Fibroblast of skin of back (primary cell): ENCODE data around the gene SLC25A21.
"Not testable (repeated sequence)": the region's sequence is repeated elsewhere in the genome, so short reads cannot be mapped to it uniquely, and the experiment has no call there.

Experiments used
- DNase-seq: peaks from one replicate; pipeline ENCODE4 v3.0.0-alpha.2; 2013

Gene SLC25A21

GRCh38 chr14:36986407-36986806 is 186.0 kb downstream of the SLC25A21 start:
- no peak for DNase-seq

DNA sequence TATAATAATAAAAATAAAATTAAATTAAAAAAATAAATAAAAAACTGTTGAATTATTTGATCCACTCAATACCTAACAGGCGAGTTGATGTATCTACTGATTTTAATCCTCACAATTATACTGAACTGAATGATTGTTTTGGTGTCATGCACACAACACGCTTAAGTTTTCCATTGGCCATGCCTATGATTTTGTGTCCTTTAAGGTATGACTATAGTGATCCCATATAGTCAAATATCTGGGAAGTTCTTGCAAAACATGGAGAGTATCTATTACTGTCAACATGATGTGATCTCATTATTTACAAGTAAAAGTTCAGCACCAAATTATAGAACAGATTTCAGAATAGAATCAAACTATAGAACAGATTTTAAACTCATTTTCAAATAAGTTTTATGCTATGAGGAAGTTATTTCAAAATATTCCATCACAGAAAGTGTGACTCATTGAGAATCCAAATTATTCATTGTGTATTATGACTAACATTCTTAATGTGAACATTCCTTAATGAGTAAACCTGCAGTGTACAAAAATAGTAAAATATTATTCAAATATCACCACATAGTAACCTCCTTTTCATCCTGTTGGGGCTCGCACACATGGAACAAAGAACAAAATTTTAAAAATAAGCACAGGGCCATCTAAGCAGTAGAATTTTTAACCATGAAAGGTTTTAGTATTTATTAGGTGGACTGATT is 190.4 kb downstream of the SLC25A21 start:
- peak; percentile 80 for DNase-seq

DNA sequence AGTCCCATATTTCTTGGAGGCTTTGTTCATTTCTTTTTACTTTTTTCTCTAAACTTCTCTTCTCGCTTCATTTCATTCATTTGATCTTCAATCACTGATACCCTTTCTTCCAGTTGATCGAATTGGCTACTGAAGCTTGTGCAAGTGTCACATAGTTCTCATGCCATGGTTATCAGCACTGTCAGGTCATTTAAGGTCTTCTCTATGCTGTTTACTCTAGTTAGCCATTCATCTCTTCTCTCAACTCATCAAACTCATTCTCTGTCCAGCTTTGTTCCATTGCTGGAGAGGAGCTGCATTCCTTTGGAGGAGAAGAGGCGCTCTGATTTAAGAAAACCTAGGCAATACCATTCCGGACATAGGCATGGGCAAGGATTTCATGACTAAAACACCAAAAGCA is 192.0 kb downstream of the SLC25A21 start:
- DNase-seq = not testable (repeated sequence)

GRCh38 chr14:36979863-36980262 is 192.5 kb downstream of the SLC25A21 start:
- DNase-seq = no peak

DNA sequence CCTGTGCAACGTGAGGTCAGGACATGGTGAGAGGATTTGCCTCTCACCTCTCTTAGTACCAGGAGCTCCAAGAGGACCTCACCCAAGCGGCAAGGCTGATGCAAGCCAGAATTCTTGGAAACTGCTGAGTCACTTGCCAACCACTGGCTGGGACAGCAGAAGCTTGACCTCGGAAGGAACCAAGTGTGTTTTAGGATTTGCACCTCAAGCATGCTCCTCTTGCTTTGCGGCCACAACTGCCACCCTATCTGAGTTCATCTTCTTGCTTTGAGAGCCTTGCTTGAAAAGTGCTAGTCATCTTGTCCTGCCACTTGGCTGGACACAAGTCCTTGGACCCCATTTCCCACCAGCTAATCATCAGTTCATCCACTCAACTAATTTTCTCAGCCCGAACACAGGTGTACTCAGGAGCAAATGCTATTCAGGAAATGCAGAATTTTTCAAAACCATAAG is 195.8 kb downstream of the SLC25A21 start:
- DNase-seq = peak; percentile 63

- DNase-seq = peak; percentile 36
Measured at GRCh38 chr14:36975834-36976233, 196.6 kb downstream of the SLC25A21 start.

- DNase-seq = no peak
Measured at GRCh38 chr14:36974985-36975384, 197.4 kb downstream of the SLC25A21 start.

DNA sequence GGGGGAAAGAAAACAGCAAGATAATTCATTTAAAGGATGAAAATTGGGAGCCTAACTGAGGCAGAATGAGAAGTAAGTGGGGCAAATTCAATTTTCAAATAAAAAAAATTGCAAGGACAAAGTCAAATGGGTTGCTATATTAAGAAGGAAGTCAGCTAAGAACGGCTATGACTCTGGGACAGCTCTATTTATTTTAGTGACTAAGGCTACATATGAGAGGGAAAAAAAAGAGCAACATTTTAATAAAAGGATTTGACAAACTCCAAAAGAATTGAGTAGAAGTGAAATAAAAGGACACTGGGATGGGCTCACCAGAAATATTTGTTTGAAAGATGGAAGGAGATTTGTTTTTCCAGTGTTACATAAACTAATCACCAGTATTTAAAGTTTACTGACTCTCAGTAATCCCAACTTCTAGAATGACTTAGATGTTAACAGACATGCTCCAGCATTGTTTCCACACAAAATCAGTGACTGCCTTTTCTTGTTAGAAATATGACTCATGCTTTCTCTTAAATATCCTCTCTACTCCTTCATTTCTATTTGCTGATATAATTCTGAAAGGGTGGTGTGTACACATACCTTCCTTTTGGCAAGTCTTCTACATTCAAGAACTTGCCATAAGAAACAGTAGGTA is 198.5 kb downstream of the SLC25A21 start:
- peak; percentile 77 for DNase-seq

- no peak for DNase-seq
Measured at GRCh38 chr14:36971263-36971855, 201.0 kb downstream of the SLC25A21 start.

GRCh38 chr14:36967892-36968555 is 204.4 kb downstream of the SLC25A21 start:
- DNase-seq = peak; percentile 30

DNA sequence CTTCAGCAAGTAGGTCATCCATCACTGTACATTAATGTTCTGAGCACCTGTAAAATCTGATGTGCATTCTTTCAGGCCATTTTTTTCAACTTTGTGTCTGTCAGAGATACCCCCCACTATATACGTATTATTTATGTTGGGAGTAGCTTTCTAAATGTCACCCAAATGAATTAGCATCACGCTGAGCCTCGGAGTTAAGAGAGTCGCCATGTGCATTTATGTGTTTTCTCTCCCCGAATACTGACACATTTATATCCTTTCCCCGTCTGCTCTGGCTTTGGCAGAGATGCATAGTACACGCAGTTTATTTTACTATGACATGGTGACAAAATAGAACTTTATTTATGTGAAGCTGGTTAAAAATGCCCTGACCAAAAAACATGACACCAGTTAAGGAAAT is 216.4 kb downstream of the SLC25A21 start:
- no peak for DNase-seq

DNA sequence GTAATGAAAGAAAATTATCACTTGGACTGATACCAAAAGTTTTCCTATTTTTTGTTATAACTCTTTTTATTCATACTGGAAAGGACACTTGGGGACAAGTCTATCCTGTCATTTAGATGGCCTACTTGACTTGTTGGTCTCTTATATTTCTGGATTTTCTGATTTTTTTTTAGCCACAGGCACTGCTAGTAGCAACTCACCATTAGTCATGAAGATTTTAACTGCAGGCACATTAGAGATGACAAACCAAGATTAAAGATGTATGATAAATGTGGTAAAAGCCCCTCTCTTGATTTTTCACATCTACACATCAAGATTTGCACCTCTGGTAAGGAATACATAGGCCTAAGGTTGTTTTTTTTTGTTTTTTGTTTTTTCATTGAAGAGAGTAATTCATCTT is 217.0 kb downstream of the SLC25A21 start:
- peak; percentile 23 for DNase-seq

- peak; percentile 90 for DNase-seq
Measured at GRCh38 chr14:36952689-36953088, 219.7 kb downstream of the SLC25A21 start.

GRCh38 chr14:36951380-36951911 is 221.0 kb downstream of the SLC25A21 start:
- no peak for DNase-seq

- peak; percentile 18 for DNase-seq
Measured at GRCh38 chr14:36950812-36951211, 221.6 kb downstream of the SLC25A21 start.

- DNase-seq = no peak
Measured at GRCh38 chr14:36949371-36949770, 223.0 kb downstream of the SLC25A21 start.

GRCh38 chr14:36948157-36948859 is 224.1 kb downstream of the SLC25A21 start:
- no peak for DNase-seq

DNA sequence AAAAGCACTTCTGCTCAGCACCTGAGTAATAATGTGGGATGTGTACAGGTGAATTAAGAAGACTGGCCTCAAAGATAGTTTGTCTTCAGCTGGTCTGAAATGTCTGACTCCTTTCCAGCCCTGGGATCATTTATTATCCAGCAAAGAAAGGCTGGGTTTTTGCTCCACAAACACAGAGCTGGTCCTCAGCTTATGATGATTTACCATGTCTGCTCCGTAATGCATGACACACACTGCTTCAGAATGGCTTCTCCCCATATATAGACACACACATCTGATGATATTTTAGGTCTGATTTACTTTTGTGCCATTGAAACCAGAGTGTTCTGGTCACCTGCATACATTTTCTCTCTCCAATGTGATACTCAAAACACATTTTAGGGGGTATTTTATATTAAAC is 225.0 kb downstream of the SLC25A21 start:
- DNase-seq = no peak

GRCh38 chr14:36946872-36947271 is 225.5 kb downstream of the SLC25A21 start:
- DNase-seq = no peak

- DNase-seq = peak; percentile 46
Measured at GRCh38 chr14:36944307-36945010, 227.9 kb downstream of the SLC25A21 start.

DNA sequence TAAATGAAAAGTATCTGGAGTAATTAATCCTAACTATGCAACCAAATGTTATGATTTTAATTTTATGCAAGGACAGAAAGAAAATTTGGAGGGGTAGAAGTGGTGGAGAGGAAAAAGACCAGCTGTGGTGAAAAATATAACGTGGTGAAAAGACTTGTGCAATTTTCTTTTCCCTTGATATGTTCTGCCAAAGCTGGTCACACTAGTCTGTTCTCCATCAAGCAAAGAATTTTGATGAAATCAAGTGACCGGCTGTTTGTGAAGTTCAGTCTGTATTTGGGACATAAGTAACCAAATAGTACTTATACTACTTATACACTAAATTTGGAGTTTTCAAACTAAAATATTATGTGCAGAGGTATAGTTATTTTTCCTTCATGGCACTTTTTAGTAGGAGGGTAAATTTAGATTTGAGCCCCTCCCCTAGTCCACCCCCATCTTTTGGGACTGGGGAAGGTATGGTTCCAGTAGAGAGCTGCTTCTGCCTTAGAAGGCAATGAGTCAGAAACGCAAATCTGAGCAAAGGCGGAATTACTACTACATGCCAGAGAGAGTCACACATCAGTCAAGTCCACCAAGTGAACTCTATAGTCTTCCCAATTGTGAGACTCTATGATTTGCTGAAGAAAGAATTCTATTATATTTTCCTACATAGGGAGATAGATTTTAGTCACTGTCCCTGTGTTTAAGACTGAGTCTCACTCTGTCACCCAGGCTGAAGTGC is 229.7 kb downstream of the SLC25A21 start:
- DNase-seq = peak; percentile 33
